DMS153 treated with DMSO at 0.1 percent for 48 hours (cell line): ENCODE measurements around the gene ABHD6.
"Not testable (repeated sequence)": the region's sequence is repeated elsewhere in the genome, so short reads cannot be mapped to it uniquely, and the experiment has no call there.

Experiments
- DNase-seq: peaks from one replicate; lab custom pipeline; 2025; ENCODE audit not compliant: unreplicated experiment; lab: John Stamatoyannopoulos, UW

ABHD6 gene

GRCh38 chr3:58241306-58242044 is 3.9 kb downstream of the ABHD6 start:
- DNase-seq = no peak

- no peak for DNase-seq
Observed at GRCh38 chr3:58242340-58242739, 4.7 kb downstream of the ABHD6 start.

GRCh38 chr3:58242860-58243259 is 5.3 kb downstream of the ABHD6 start:
- not testable (repeated sequence) for DNase-seq

GRCh38 chr3:58243976-58244585 is 6.5 kb downstream of the ABHD6 start:
- DNase-seq = no peak

- DNase-seq = no peak
Observed at GRCh38 chr3:58246148-58247047, 8.8 kb downstream of the ABHD6 start.

- DNase-seq = no peak
Observed at GRCh38 chr3:58249358-58250092, 11.9 kb downstream of the ABHD6 start.

GRCh38 chr3:58250093-58250707 is 12.6 kb downstream of the ABHD6 start:
- DNase-seq = no peak

- no peak for DNase-seq
Observed at GRCh38 chr3:58251631-58252035, 14.0 kb downstream of the ABHD6 start.

GRCh38 chr3:58254144-58254543 is 16.6 kb downstream of the ABHD6 start:
- DNase-seq = no peak

- no peak for DNase-seq
Observed at GRCh38 chr3:58256061-58256460, 18.5 kb downstream of the ABHD6 start.

- no peak for DNase-seq
Observed at GRCh38 chr3:58256511-58256910, 18.9 kb downstream of the ABHD6 start.

- DNase-seq = no peak
Observed at GRCh38 chr3:58258392-58259055, 20.9 kb downstream of the ABHD6 start.

GRCh38 chr3:58260261-58260731 is 22.7 kb downstream of the ABHD6 start:
- no peak for DNase-seq

- DNase-seq = no peak
Observed at GRCh38 chr3:58260733-58261132, 23.1 kb downstream of the ABHD6 start.

GRCh38 chr3:58261954-58262666 is 24.5 kb downstream of the ABHD6 start:
- DNase-seq = no peak

- no peak for DNase-seq
Observed at GRCh38 chr3:58266577-58266976, 29.0 kb downstream of the ABHD6 start.

GRCh38 chr3:58267543-58267942 is 30.0 kb downstream of the ABHD6 start:
- not testable (repeated sequence) for DNase-seq

- DNase-seq = no peak
Observed at GRCh38 chr3:58269356-58269755, 31.8 kb downstream of the ABHD6 start.

GRCh38 chr3:58270485-58270884 is 32.9 kb downstream of the ABHD6 start:
- no peak for DNase-seq
